ENCODE measurements around the gene MCMBP. TPM values are rescaled to one million over a fixed set of nuclear protein-coding genes. Genes with fewer than 3 reads are reported as not detected.
"Not testable (repeated sequence)": the region's sequence is repeated elsewhere in the genome, so short reads cannot be mapped to it uniquely, and the experiment has no call there.

MCMBP gene
- total and polyA plus RNA-seq, 11 donors, result 8.7 to 39.4 (median 29.7) TPM

DNA sequence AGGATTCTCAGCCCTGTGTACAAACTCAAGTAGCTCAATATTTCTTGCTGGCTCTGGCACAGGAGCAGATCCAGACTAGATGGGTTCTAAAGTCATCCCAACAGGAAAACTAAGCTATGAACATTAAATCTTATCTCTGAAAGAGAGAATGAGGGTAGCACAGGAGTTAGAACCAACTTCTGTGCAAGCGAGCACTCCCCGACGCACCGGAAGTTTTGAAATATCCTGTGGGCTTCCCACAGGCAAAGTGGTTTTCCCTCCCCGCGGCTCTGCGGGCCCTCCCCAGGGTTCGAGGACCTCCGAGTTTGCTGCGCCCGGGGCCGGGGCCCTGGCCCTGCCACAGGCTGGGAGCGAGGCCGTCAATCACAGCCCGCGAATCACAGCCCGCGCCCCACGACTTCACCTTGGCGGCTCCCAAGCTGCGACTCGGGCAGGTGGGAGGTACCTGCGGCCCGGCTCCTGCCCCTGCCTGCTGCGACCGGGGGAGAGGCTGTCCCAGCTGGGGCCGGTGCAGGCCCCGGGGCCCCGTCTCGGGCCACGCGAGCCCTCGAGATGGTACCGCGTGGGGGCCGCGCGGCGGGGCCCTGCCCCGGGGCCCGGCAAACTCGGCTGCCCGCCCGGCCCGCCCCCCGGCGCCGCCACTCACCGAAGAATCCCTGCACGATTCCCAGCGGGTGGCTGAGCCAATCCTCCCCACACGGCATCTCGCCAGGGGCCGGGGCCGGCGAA, 598 bp downstream of the MCMBP start:
- Histone ChIP-seq H3K4me1 (peaks cover 4 to 54% (median 20%) of the 10 kb centered on the region in 12 donors), H3K36me3 (no peaks in the 10 kb centered on the region), H3K4me3 (peak overlapping the region; percentile 70 to 95 (median 82)), H3K27ac (peak overlapping the region; percentile 77 to 98 (median 93)), H3K9me3 (no peaks in the 10 kb centered on the region), H3K27me3 (no peaks in the 10 kb centered on the region)
- intact Hi-C loops (cut with DNase I), result loop anchor here in 4 of 10 donors (5.0 kb wide), 4 partner anchors 145 to 275 kb away; partner anchors contain the start of genes BAG3 (in 1 of the 4), INPP5F (in 1 of the 4) and TIAL1 (in 1 of the 4)
- TF ChIP-seq POLR2A (IDR thresholded peaks at IDR 0.05), result no peak
- TF ChIP-seq, protein P1, sequence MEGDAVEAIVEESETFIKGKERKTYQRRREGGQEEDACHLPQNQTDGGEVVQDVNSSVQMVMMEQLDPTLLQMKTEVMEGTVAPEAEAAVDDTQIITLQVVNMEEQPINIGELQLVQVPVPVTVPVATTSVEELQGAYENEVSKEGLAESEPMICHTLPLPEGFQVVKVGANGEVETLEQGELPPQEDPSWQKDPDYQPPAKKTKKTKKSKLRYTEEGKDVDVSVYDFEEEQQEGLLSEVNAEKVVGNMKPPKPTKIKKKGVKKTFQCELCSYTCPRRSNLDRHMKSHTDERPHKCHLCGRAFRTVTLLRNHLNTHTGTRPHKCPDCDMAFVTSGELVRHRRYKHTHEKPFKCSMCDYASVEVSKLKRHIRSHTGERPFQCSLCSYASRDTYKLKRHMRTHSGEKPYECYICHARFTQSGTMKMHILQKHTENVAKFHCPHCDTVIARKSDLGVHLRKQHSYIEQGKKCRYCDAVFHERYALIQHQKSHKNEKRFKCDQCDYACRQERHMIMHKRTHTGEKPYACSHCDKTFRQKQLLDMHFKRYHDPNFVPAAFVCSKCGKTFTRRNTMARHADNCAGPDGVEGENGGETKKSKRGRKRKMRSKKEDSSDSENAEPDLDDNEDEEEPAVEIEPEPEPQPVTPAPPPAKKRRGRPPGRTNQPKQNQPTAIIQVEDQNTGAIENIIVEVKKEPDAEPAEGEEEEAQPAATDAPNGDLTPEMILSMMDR (IDR thresholded peaks at IDR 0.05), result no peak
- ATAC-seq (peak in 3 of 4 donors; percentile 12 to 42 (median 34)), DNase-seq (peak; percentile 53 to 73 (median 59))
- WGBS, 4 donors, result 0 to 1% (median 0%) methylated on average over 12 to 56 of the region's 56 CpGs

DNA sequence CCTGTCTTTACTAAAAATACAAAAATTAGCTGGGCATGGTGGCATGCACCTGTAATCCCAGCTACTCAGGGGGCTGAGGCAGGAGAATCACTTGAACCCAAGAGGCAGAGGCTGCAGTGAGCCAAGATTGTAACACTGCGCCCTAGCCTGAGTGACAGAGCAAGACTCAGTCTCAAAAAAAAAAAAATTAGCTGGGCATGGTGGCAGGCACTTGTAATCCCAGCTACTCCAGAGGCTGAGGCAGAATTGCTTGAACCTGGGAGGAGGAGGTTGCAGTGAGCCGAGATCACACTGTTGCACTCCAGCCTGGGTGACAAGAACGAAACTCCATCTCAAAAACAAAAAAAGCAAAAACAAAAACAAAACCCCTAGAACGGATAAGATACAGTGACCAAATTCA, 3.2 kb downstream of the MCMBP start:
- intact Hi-C loops (cut with DNase I), result loop anchor here in 2 of 10 donors (10.0 kb wide), 1 partner anchor 265 kb away; no protein-coding TSS in a partner anchor
- 69 to 84% (median 76%) methylated on average over 4 of the region's 4 CpGs for WGBS, 4 donors
- not testable (repeated sequence) for ATAC-seq

DNA sequence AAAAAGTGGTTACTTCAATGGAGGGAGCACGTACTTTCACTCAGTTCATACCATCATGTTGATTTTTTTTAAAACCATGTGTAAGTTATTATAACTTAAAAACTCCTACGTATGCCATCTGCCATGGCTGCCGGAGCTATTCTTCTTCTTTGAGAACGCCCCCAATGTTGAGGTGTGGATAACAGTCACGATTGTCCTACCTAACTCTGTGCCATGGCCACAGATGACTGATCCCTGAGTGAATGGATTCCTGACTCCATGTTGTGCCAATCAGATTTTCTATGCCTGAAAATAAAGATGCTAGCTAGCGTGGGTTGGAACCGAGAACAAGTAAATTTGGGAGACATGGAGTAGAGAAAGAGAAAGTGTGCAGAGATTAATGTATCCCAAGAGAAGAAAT, 5.3 kb downstream of the MCMBP start:
- TF ChIP-seq POLR2A (IDR thresholded peaks at IDR 0.05), result no peak
- TF ChIP-seq, protein P1 (IDR thresholded peaks at IDR 0.05), result no peak
- Histone ChIP-seq H3K27ac (no peak overlapping the region), H3K27me3 (no peaks in the 10 kb centered on the region), H3K4me1 (peaks cover 4 to 46% (median 17%) of the 10 kb centered on the region in 12 donors), H3K9me3 (peaks cover 0 to 10% (median 0%) of the 10 kb centered on the region in 12 donors), H3K36me3 (no peaks in the 10 kb centered on the region), H3K4me3 (no peak overlapping the region)
- intact Hi-C loops (cut with DNase I), result loop anchor here in 2 of 10 donors (10.0 kb wide), 1 partner anchor 263 kb away; no protein-coding TSS in a partner anchor
- no peak for DNase-seq
- no peak for ATAC-seq
- 74 to 83% (median 77%) methylated on average over 7 of the region's 7 CpGs for WGBS, 4 donors

More for the DNA sequence above, 3.2 kb downstream of the MCMBP start:
- H3K4me3 ChIP-seq, DNase-seq, H3K27ac ChIP-seq, H3K27me3 ChIP-seq, H3K36me3 ChIP-seq, H3K9me3 ChIP-seq: not testable (repeated sequence)
- H3K4me1 ChIP-seq, result peaks cover 4 to 54% (median 20%) of the 10 kb centered on the region in 12 donors

DNA sequence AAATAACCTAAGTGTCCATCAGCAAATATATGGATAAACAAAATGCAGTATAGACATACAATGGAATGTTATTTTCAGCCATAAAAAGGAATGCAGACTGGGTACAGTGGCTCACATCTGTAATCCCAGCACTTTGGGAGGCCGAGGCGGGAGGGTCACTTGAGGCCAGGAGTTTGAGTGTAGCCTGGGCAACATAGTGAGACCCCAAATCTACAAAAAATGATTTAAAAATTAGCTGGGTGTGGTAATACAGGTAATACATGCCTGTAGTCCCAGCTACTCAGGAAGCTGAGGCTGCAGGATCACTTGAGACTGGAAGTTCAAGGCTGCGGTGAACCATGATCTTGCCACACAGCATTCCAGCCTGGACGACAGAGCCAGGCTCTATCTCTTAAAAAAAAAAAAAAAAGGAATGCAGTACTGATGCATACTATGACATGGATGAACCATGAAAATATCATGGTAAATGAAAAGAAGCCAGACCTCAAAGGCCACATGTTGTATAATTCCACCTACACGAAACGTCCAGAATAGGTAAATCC, 6.9 kb downstream of the MCMBP start:
- no peaks in the 10 kb centered on the region for H3K36me3 ChIP-seq
- no peak for TF ChIP-seq POLR2A (IDR thresholded peaks at IDR 0.05)
- TF ChIP-seq, protein P1 (IDR thresholded peaks at IDR 0.05), result no peak
- H3K4me1 ChIP-seq, result peaks cover 0 to 35% (median 8%) of the 10 kb centered on the region in 12 donors
- no peak overlapping the region for H3K4me3 ChIP-seq
- no peak for DNase-seq
- no peak for ATAC-seq
- intact Hi-C loops (cut with DNase I), result loop anchor here in 2 of 10 donors (10.0 kb wide), 1 partner anchor 261 kb away; no protein-coding TSS in a partner anchor
- H3K27ac ChIP-seq, result no peak overlapping the region
- H3K9me3 ChIP-seq, result peaks cover 0 to 10% (median 0%) of the 10 kb centered on the region in 12 donors
- WGBS, 4 donors, result 93 to 96% (median 96%) methylated on average over 6 of the region's 6 CpGs
- no peaks in the 10 kb centered on the region for H3K27me3 ChIP-seq

Measured in heart left ventricle (tissue), 16 donors.